K562 (cell line): ENCODE results near the gene SRGAP3. TPM values are rescaled to one million over a fixed set of nuclear protein-coding genes. Genes with fewer than 3 reads are reported as not detected.

ENCODE experiments used
- ATAC-seq: fragments of 200-7000 bp; cut with Tn5 transposase; 3 replicates; pipeline ENCODE4 v1.9.1; 2020; ENCODE audit warnings: moderate library complexity
- BruUV-seq: library from RNA; stranded (reverse); fragments of 400-500 nt; replicated peaks from 2 replicates; lab custom pipeline; 2021; lab: Mats Ljungman, UMichigan
- CTCF ChIA-PET: fragments of 300-600 bp; formaldehyde crosslinking; extraction: SDS; loops from one replicate; lab custom pipeline; 2021; ENCODE audit warnings: low intra/inter-chr PET ratio; lab: Yijun Ruan, JAX
- POLR2A ChIA-PET: fragments of 300-600, 350-650 bp; sonication (Branson Sonifier 250); formaldehyde crosslinking; extraction: SDS; loops from one replicate; lab custom pipeline; 2021; ENCODE audit warnings: antibody characterized with exemption, inconsistent platforms; lab: Yijun Ruan, JAX
- DNase-seq, 4 experiments: peaks; one replicate each; pipeline versions ENCODE4 v3.0.0 to v3.0.0-alpha.2; 2011 to 2018; ENCODE audit warnings: low spot score in 3 of 4, mixed read lengths in 3 of 4; ENCODE audit errors: extremely low read depth in 1 of 4
- FAIRE-seq: peaks from 2 replicates; lab custom pipeline; 2011; peaks lifted over from hg19 to GRCh38; lab: Jason Lieb, UNC
- H2AFZ ChIP-seq: 2 replicates; pipeline ENCODE4 v1.6.0; 2011; ENCODE audit warnings: low read depth, low read length, control low read depth, inconsistent platforms
- H3K27ac ChIP-seq: fragments of 200-600 bp; 3 replicates; pipeline ENCODE4 v1.8.0; 2011; ENCODE audit warnings: low read depth, mild to moderate bottlenecking, control low read depth, inconsistent platforms, low read length, moderate library complexity, mixed read lengths; ENCODE audit errors: extremely low read depth
- H3K27me3 ChIP-seq, 2 experiments: fragments of 300-600 bp in 1 of 2; 2 replicates in 1 of 2; 3 replicates in 1 of 2; pipeline versions ENCODE4 v1.6.0 to v1.8.0; 2011; ENCODE audit warnings: inconsistent platforms in 2 of 2, low read length in 2 of 2, mild to moderate bottlenecking in 1 of 2, mixed read lengths in 1 of 2, moderate library complexity in 1 of 2; ENCODE audit not compliant: control insufficient read depth in 2 of 2, insufficient read depth in 2 of 2
- H3K36me3 ChIP-seq: fragments of 300-600 bp; 3 replicates; pipeline ENCODE4 v1.8.0; 2011; ENCODE audit warnings: mild to moderate bottlenecking, low read length, inconsistent platforms; ENCODE audit not compliant: control insufficient read depth, insufficient read depth
- H3K4me1 ChIP-seq, 2 experiments: fragments of 200-600 bp in 1 of 2; replicated peaks in 1 of 2; 2 replicates in 1 of 2; 3 replicates in 1 of 2; pipeline versions ENCODE4 v1.5.1 to v1.8.0; 2011; ENCODE audit warnings: inconsistent platforms in 2 of 2, low read length in 2 of 2, mild to moderate bottlenecking in 1 of 2, mixed read lengths in 1 of 2, moderate library complexity in 1 of 2; ENCODE audit not compliant: control insufficient read depth in 2 of 2, insufficient read depth in 2 of 2
- H3K4me2 ChIP-seq: 2 replicates; pipeline ENCODE4 v1.6.1; 2011; ENCODE audit warnings: low read length, control low read depth, inconsistent platforms, mixed read lengths; ENCODE audit not compliant: insufficient read depth
- H3K4me3 ChIP-seq: fragments of 200-600 bp; sonication (generic), shearing (Covaris generic); 2 replicates; pipeline ENCODE4 v1.5.1; 2016; ENCODE audit warnings: control low read depth, inconsistent platforms
- H3K79me2 ChIP-seq: fragments of 200-600 bp; 3 replicates; pipeline ENCODE4 v1.8.0; 2011; ENCODE audit warnings: low read length, inconsistent platforms; ENCODE audit not compliant: control insufficient read depth, insufficient read depth
- H3K9ac ChIP-seq, 2 experiments: 2 replicates each; pipeline versions ENCODE4 v1.6.0 to v1.6.1; 2011; ENCODE audit warnings: low read depth in 2 of 2, low read length in 2 of 2, control low read depth in 1 of 2, inconsistent platforms in 1 of 2, mild to moderate bottlenecking in 1 of 2, mixed read lengths in 1 of 2; ENCODE audit not compliant: insufficient read depth in 1 of 2
- H3K9me1 ChIP-seq: one replicate; pipeline ENCODE4 v1.6.0; 2011; ENCODE audit warnings: inconsistent platforms, mild to moderate bottlenecking, low read length, moderate library complexity; ENCODE audit not compliant: control insufficient read depth, insufficient read depth
- H3K9me3 ChIP-seq: replicated peaks from 2 replicates; pipeline ENCODE4 v1.5.1; 2011; ENCODE audit warnings: low read depth, low read length, inconsistent platforms; ENCODE audit not compliant: control insufficient read depth, insufficient read depth
- H4K20me1 ChIP-seq: replicated peaks from 2 replicates; pipeline ENCODE4 v1.6.1; 2011; ENCODE audit warnings: low read length, inconsistent platforms, mixed read lengths; ENCODE audit not compliant: control insufficient read depth, insufficient read depth
- CHD4 ChIP-seq: fragments of 200-600 bp; sonication (generic); IDR thresholded peaks from 3 replicates; pipeline ENCODE4 v1.6.1; 2012; ENCODE audit warnings: low read depth, mild to moderate bottlenecking, mixed read lengths, low read length, inconsistent platforms; ENCODE audit not compliant: insufficient read depth, insufficient replicate concordance, poor library complexity, severe bottlenecking
- RAD21 ChIP-seq, 2 experiments: fragments of 250-450 bp in 1 of 2; fragments of 450-650 bp in 1 of 2; sonication (Bioruptor Pico) in 1 of 2; formaldehyde crosslinking in 1 of 2; IDR thresholded peaks in 1 of 2; conservative IDR thresholded peaks in 1 of 2; 2 replicates each; pipeline versions ENCODE4 v1.4.0 to v1.8.0; 2020 to 2022; ENCODE audit warnings: mild to moderate bottlenecking in 2 of 2, moderate library complexity in 1 of 2
- WGBS: fragments of 100-300 bp; shearing (Covaris generic); methylation state at CpG from one replicate; pipeline ENCODE4 v1.1.6; 2016; ENCODE audit warnings: low coverage, mixed read lengths; ENCODE audit not compliant: insufficient coverage; ENCODE audit errors: missing lambda C conversion rate; 5-methylcytosine and 5-hydroxymethylcytosine counted together
- in situ Hi-C: fragments of 300-500 bp; cut with MboI; formaldehyde crosslinking; loops from 4 replicates; pipeline ENCODE4 v1.15.0; 2018; ENCODE audit warnings: inconsistent platforms, mixed read lengths
- intact Hi-C: fragments of 100-400 bp; cut with micrococcal nuclease; formaldehyde crosslinking; loops from 2 replicates; pipeline ENCODE4 v1.14.2; 2022
- polyA plus RNA-seq, 8 experiments: library from polyadenylated mRNA; depleted of rRNA in 4 of 8; stranded (reverse) in 5 of 8; unstranded in 3 of 8; fragments of >200 nt; fragmentation: Nextera tagmentation in 2 of 8; fragmentation: Illumina TruSeq in 1 of 8; extraction: Ambion mirVana in 2 of 8; extraction: Trizol in 1 of 8; gene quantifications; 2 replicates each; pipeline versions ENCODE4 v1.2.1 to v1.2.3, GENCODE V29; 2011 to 2014; ENCODE audit warnings: inconsistent platforms in 1 of 8, missing spikeins in 1 of 8
- total RNA-seq, 7 experiments: library from RNA; depleted of rRNA in 6 of 7; stranded (reverse); fragments of >200 nt in 6 of 7; fragmentation: Illumina TruSeq in 2 of 7; extraction: Trizol in 2 of 7; gene quantifications; 2 replicates each; pipeline versions ENCODE4 v1.2.1 to v1.2.3, GENCODE V29; 2011 to 2021; ENCODE audit warnings: low replicate concordance in 1 of 7
- TF ChIP-seq, protein P1 (sequence below), 3 experiments: IDR thresholded peaks in 2 of 3; conservative IDR thresholded peaks in 1 of 3; 2 replicates each; pipeline ENCODE4 v1.5.1; 2011 to 2012; ENCODE audit warnings: low read length in 3 of 3, mild to moderate bottlenecking in 3 of 3, control low read depth in 2 of 3, improper control_type of control experiment in 1 of 3, inconsistent platforms in 1 of 3, low read depth in 1 of 3, mixed read lengths in 1 of 3, moderate library complexity in 1 of 3; ENCODE audit not compliant: insufficient read depth in 2 of 3

SRGAP3 gene
- total and polyA plus RNA-seq, 9 of the 15 experiments (the other 6 are each of a cell fraction or from before 2014, with no cell fraction given): 0.11 to 0.85 (median 0.35) TPM; not detected in 2

DNA sequence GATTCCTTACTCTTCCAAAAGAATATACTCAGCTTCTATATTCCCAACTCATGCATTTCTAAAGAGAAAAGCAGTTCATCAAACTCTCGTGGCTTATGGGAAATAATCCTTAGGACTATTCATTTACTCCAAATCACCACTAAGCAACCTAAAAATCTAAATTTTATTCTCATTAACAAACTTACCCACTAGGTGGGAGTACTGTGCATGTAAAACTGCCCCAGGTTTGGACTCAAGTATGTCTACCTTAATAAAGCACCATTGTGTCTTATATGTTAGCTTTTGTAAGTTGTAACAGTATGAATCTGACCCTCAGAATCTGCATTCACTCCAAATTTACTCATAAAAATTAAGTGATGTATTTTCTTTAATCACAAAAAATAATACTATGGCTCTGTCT, 311.4 kb downstream of the SRGAP3 start:
- Histone ChIP-seq H3K4me3 (no peak overlapping the region), H4K20me1 (no peaks in the 10 kb centered on the region), H3K36me3 (peaks cover 97% of the 10 kb centered on the region), H3K27ac (no peak overlapping the region), H3K9ac (no peak overlapping the region), H3K79me2 (no peaks in the 10 kb centered on the region), H3K4me1 (no peaks in the 10 kb centered on the region), H3K27me3 (no peaks in the 10 kb centered on the region), H3K9me1 (no peaks in the 10 kb centered on the region), H3K9me3 (no peaks in the 10 kb centered on the region), H2AFZ (no peak overlapping the region), H3K4me2 (no peak overlapping the region)
- 75% methylated on average over 1 of the region's 1 CpG for WGBS
- intact Hi-C loops (no loop called here), in situ Hi-C loops (no loop called here)
- DNase-seq (peak in 3 of 4 experiments; percentile 16 to 37 (median 26)), FAIRE-seq (no peak), ATAC-seq (peak; percentile 86)
- POLR2A ChIA-PET: no interaction called here
- BruUV-seq: no TSS peak
- CTCF ChIA-PET: no interaction called here
- TF ChIP-seq CHD4 (no peak), RAD21 (CRISPR knock-in tag; conservative IDR thresholded peaks at IDR 0.05 in 1 of 2, IDR thresholded peaks at IDR 0.05 in 1 of 2) (peak in 1 of 2 experiments; percentile 40; a peak in 2 of 4 replicates)
- TF ChIP-seq, protein P1, sequence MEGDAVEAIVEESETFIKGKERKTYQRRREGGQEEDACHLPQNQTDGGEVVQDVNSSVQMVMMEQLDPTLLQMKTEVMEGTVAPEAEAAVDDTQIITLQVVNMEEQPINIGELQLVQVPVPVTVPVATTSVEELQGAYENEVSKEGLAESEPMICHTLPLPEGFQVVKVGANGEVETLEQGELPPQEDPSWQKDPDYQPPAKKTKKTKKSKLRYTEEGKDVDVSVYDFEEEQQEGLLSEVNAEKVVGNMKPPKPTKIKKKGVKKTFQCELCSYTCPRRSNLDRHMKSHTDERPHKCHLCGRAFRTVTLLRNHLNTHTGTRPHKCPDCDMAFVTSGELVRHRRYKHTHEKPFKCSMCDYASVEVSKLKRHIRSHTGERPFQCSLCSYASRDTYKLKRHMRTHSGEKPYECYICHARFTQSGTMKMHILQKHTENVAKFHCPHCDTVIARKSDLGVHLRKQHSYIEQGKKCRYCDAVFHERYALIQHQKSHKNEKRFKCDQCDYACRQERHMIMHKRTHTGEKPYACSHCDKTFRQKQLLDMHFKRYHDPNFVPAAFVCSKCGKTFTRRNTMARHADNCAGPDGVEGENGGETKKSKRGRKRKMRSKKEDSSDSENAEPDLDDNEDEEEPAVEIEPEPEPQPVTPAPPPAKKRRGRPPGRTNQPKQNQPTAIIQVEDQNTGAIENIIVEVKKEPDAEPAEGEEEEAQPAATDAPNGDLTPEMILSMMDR (IDR thresholded peaks at IDR 0.05 in 2 of 3, conservative IDR thresholded peaks at IDR 0.05 in 1 of 3; ENCODE audit: insufficient read depth in 2 of 3, low read depth in 1 of 3, low read length in 3 of 3): peak; percentile 40 to 51 (median 43); a peak in 3 of 6 replicates
